ENCODE measurements around the gene EHF. TPM values are rescaled to one million over a fixed set of nuclear protein-coding genes. Genes with fewer than 3 reads are reported as not detected.

Gene EHF
- total and polyA plus RNA-seq, 2 of the 13 experiments (the other 11 are each of a cell fraction or from before 2014, with no cell fraction given): 0.04 to 0.46 TPM

GRCh38 chr11:34594603-34595002, 26.3 kb upstream of the EHF start (continued):
- TF ChIP-seq ATF3 (CRISPR knock-in tag; IDR thresholded peaks at IDR 0.05) (peak; percentile 53; the same call in 1 of the 2 replicates), CEBPB (IDR thresholded peaks at IDR 0.05; ENCODE audit: borderline replicate concordance, low read depth, low read length) (peak; percentile 59; the same call in 1 of the 2 replicates), ZBTB2 (CRISPR knock-in tag; IDR thresholded peaks at IDR 0.05; ENCODE audit: low read depth) (no peak), CENPT (CRISPR knock-in tag; IDR thresholded peaks at IDR 0.05; ENCODE audit: low read depth) (no peak), GATAD2A (CRISPR knock-in tag; IDR thresholded peaks at IDR 0.05) (peak; percentile 58), MED1 (CRISPR knock-in tag; IDR thresholded peaks at IDR 0.05) (peak; percentile 44; the same call in 1 of the 2 replicates), KDM2A (CRISPR knock-in tag; IDR thresholded peaks at IDR 0.05; ENCODE audit: borderline replicate concordance, low read depth) (no peak), SOX5 (CRISPR knock-in tag; IDR thresholded peaks at IDR 0.05; ENCODE audit: borderline replicate concordance) (peak; percentile 29; the same call in 1 of the 2 replicates), CBX2 (IDR thresholded peaks at IDR 0.05; ENCODE audit: low read depth, low read length) (no peak), CBX2 (CRISPR knock-in tag; IDR thresholded peaks at IDR 0.05; ENCODE audit: low read depth) (no peak), REL (CRISPR knock-in tag; conservative IDR thresholded peaks at IDR 0.05) (no peak), RARA (CRISPR knock-in tag; IDR thresholded peaks at IDR 0.05) (0 out of 2 replicates have a peak, but pooled peaks have one; percentile 7), SIN3B (IDR thresholded peaks at IDR 0.05; ENCODE audit: low read length) (no peak), FOXA3 (CRISPR knock-in tag; IDR thresholded peaks at IDR 0.05) (peak; percentile 84), IRF2 (CRISPR knock-in tag; IDR thresholded peaks at IDR 0.05) (no peak), SOX13 (IDR thresholded peaks at IDR 0.05) (no peak), SOX13 (CRISPR knock-in tag; conservative IDR thresholded peaks at IDR 0.05 in 1 of 2, IDR thresholded peaks at IDR 0.05 in 1 of 2) (peak in 1 of 2 experiments; percentile 49; a peak in 1 of 4 replicates), MAFG (CRISPR knock-in tag; IDR thresholded peaks at IDR 0.05) (no peak), PHF21A (CRISPR knock-in tag; IDR thresholded peaks at IDR 0.05) (no peak), ZSCAN25 (CRISPR knock-in tag; IDR thresholded peaks at IDR 0.05) (no peak), TGIF2 (CRISPR knock-in tag; IDR thresholded peaks at IDR 0.05) (peak; percentile 17; the same call in 1 of the 2 replicates), SAP130 (CRISPR knock-in tag; IDR thresholded peaks at IDR 0.05; ENCODE audit: low read depth) (peak; percentile 70), POLR2AphosphoS5 (IDR thresholded peaks at IDR 0.05; ENCODE audit: low read depth, low read length) (no peak), PHF5A (CRISPR knock-in tag; IDR thresholded peaks at IDR 0.05; ENCODE audit: low read depth, unreplicated experiment) (no peak)
- TF ChIP-seq, protein P1, sequence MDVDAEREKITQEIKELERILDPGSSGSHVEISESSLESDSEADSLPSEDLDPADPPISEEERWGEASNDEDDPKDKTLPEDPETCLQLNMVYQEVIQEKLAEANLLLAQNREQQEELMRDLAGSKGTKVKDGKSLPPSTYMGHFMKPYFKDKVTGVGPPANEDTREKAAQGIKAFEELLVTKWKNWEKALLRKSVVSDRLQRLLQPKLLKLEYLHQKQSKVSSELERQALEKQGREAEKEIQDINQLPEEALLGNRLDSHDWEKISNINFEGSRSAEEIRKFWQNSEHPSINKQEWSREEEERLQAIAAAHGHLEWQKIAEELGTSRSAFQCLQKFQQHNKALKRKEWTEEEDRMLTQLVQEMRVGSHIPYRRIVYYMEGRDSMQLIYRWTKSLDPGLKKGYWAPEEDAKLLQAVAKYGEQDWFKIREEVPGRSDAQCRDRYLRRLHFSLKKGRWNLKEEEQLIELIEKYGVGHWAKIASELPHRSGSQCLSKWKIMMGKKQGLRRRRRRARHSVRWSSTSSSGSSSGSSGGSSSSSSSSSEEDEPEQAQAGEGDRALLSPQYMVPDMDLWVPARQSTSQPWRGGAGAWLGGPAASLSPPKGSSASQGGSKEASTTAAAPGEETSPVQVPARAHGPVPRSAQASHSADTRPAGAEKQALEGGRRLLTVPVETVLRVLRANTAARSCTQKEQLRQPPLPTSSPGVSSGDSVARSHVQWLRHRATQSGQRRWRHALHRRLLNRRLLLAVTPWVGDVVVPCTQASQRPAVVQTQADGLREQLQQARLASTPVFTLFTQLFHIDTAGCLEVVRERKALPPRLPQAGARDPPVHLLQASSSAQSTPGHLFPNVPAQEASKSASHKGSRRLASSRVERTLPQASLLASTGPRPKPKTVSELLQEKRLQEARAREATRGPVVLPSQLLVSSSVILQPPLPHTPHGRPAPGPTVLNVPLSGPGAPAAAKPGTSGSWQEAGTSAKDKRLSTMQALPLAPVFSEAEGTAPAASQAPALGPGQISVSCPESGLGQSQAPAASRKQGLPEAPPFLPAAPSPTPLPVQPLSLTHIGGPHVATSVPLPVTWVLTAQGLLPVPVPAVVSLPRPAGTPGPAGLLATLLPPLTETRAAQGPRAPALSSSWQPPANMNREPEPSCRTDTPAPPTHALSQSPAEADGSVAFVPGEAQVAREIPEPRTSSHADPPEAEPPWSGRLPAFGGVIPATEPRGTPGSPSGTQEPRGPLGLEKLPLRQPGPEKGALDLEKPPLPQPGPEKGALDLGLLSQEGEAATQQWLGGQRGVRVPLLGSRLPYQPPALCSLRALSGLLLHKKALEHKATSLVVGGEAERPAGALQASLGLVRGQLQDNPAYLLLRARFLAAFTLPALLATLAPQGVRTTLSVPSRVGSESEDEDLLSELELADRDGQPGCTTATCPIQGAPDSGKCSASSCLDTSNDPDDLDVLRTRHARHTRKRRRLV (CRISPR knock-in tag; IDR thresholded peaks at IDR 0.05): no peak
- TF ChIP-seq, protein P2, sequence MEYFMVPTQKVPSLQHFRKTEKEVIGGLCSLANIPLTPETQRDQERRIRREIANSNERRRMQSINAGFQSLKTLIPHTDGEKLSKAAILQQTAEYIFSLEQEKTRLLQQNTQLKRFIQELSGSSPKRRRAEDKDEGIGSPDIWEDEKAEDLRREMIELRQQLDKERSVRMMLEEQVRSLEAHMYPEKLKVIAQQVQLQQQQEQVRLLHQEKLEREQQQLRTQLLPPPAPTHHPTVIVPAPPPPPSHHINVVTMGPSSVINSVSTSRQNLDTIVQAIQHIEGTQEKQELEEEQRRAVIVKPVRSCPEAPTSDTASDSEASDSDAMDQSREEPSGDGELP (IDR thresholded peaks at IDR 0.05; ENCODE audit: borderline replicate concordance, low read depth): peak; percentile 92

All from HepG2 (cell line).